Measurements from ENCODE around the gene CCDC148. TPM values are rescaled to one million over a fixed set of nuclear protein-coding genes. Genes with fewer than 3 reads are reported as not detected.

Gene CCDC148
- total RNA-seq, 1 experiment from 2014 or later = 3.2 TPM

- no peak for DNase-seq (ENCODE audit: low read depth in 1 of 2, low spot score in 2 of 2)
- no peak overlapping the region for H3K27ac ChIP-seq
- no peak overlapping the region for H3K4me3 ChIP-seq
- H3K27me3 ChIP-seq (replicated peaks) = no peaks in the 10 kb centered on the region
- no peaks in the 10 kb centered on the region; the same call in 1 of the 2 replicates for H3K9me3 ChIP-seq (replicated peaks)
- H3K4me1 ChIP-seq (replicated peaks) = no peaks in the 10 kb centered on the region
- H3K36me3 ChIP-seq = no peaks in the 10 kb centered on the region
Observed at GRCh38 chr2:158184556-158185343, 271.8 kb downstream of the CCDC148 start.

- H3K4me1 ChIP-seq (replicated peaks) = no peaks in the 10 kb centered on the region
- no peaks in the 10 kb centered on the region; the same call in 1 of the 2 replicates for H3K9me3 ChIP-seq (replicated peaks)
- no peaks in the 10 kb centered on the region for H3K36me3 ChIP-seq
- H3K27me3 ChIP-seq (replicated peaks) = no peaks in the 10 kb centered on the region
- no peak for DNase-seq (ENCODE audit: low read depth in 1 of 2, low spot score in 2 of 2)
- H3K4me3 ChIP-seq = no peak overlapping the region
- H3K27ac ChIP-seq = no peak overlapping the region
Observed at GRCh38 chr2:158184001-158184400, 272.6 kb downstream of the CCDC148 start.

GRCh38 chr2:158182676-158183295 lies 273.8 kb downstream of the CCDC148 start:
- Histone ChIP-seq H3K4me3 (no peak overlapping the region), H3K27ac (no peak overlapping the region), H3K9me3 (replicated peaks) (no peaks in the 10 kb centered on the region; the same call in 1 of the 2 replicates), H3K4me1 (replicated peaks) (no peaks in the 10 kb centered on the region), H3K27me3 (replicated peaks) (no peaks in the 10 kb centered on the region), H3K36me3 (no peaks in the 10 kb centered on the region)
- DNase-seq (ENCODE audit: low read depth in 1 of 2, low spot score in 2 of 2) = no peak

GRCh38 chr2:158181171-158181570 lies 275.4 kb downstream of the CCDC148 start:
- no peak for DNase-seq (ENCODE audit: low read depth in 1 of 2, low spot score in 2 of 2)
- Histone ChIP-seq H3K4me3 (no peak overlapping the region), H3K4me1 (replicated peaks) (no peaks in the 10 kb centered on the region), H3K27me3 (replicated peaks) (no peaks in the 10 kb centered on the region), H3K9me3 (replicated peaks) (no peaks in the 10 kb centered on the region), H3K27ac (no peak overlapping the region), H3K36me3 (no peaks in the 10 kb centered on the region)

GRCh38 chr2:158179660-158180059 lies 276.9 kb downstream of the CCDC148 start:
- Histone ChIP-seq H3K27ac (no peak overlapping the region), H3K4me1 (replicated peaks) (no peaks in the 10 kb centered on the region), H3K36me3 (no peaks in the 10 kb centered on the region), H3K9me3 (replicated peaks) (no peaks in the 10 kb centered on the region), H3K4me3 (no peak overlapping the region), H3K27me3 (replicated peaks) (no peaks in the 10 kb centered on the region)
- DNase-seq (ENCODE audit: low read depth in 1 of 2, low spot score in 2 of 2) = no peak

GRCh38 chr2:158178646-158179045 lies 277.9 kb downstream of the CCDC148 start:
- no peaks in the 10 kb centered on the region for H3K36me3 ChIP-seq
- DNase-seq (ENCODE audit: low read depth in 1 of 2, low spot score in 2 of 2) = no peak
- no peaks in the 10 kb centered on the region for H3K27me3 ChIP-seq (replicated peaks)
- no peak overlapping the region for H3K27ac ChIP-seq
- H3K9me3 ChIP-seq (replicated peaks) = no peaks in the 10 kb centered on the region
- no peaks in the 10 kb centered on the region for H3K4me1 ChIP-seq (replicated peaks)
- H3K4me3 ChIP-seq = no peak overlapping the region

- Histone ChIP-seq H3K36me3 (no peaks in the 10 kb centered on the region), H3K27me3 (replicated peaks) (no peaks in the 10 kb centered on the region; the same call in 1 of the 2 replicates), H3K9me3 (replicated peaks) (no peaks in the 10 kb centered on the region), H3K4me3 (no peak overlapping the region), H3K27ac (no peak overlapping the region), H3K4me1 (replicated peaks) (no peaks in the 10 kb centered on the region)
- no peak for DNase-seq (ENCODE audit: low read depth in 1 of 2, low spot score in 2 of 2)
Observed at GRCh38 chr2:158174956-158175355, 281.6 kb downstream of the CCDC148 start.

GRCh38 chr2:158174495-158174894 lies 282.1 kb downstream of the CCDC148 start:
- no peak overlapping the region for H3K27ac ChIP-seq
- H3K4me1 ChIP-seq (replicated peaks) = no peaks in the 10 kb centered on the region
- no peaks in the 10 kb centered on the region for H3K9me3 ChIP-seq (replicated peaks)
- no peaks in the 10 kb centered on the region for H3K36me3 ChIP-seq
- DNase-seq (ENCODE audit: low read depth in 1 of 2, low spot score in 2 of 2) = no peak
- H3K4me3 ChIP-seq = no peak overlapping the region
- no peaks in the 10 kb centered on the region; the same call in 1 of the 2 replicates for H3K27me3 ChIP-seq (replicated peaks)

GRCh38 chr2:158172719-158173118 lies 283.8 kb downstream of the CCDC148 start:
- H3K27me3 ChIP-seq (replicated peaks) = no peaks in the 10 kb centered on the region; the same call in 1 of the 2 replicates
- H3K27ac ChIP-seq = no peak overlapping the region
- H3K4me1 ChIP-seq (replicated peaks) = no peaks in the 10 kb centered on the region
- no peak for DNase-seq (ENCODE audit: low read depth in 1 of 2, low spot score in 2 of 2)
- no peak overlapping the region for H3K4me3 ChIP-seq
- H3K36me3 ChIP-seq = no peaks in the 10 kb centered on the region
- H3K9me3 ChIP-seq (replicated peaks) = no peaks in the 10 kb centered on the region

GRCh38 chr2:158154596-158154995 lies 302.0 kb downstream of the CCDC148 start:
- no peak overlapping the region for H3K27ac ChIP-seq
- H3K36me3 ChIP-seq = no peaks in the 10 kb centered on the region
- DNase-seq (ENCODE audit: low read depth in 1 of 2, low spot score in 2 of 2) = no peak
- H3K27me3 ChIP-seq (replicated peaks) = no peaks in the 10 kb centered on the region
- H3K9me3 ChIP-seq (replicated peaks) = no peaks in the 10 kb centered on the region
- H3K4me1 ChIP-seq (replicated peaks) = 0 out of 2 replicates have a peak, but pooled peaks cover 3% of the 10 kb centered on the region
- no peak overlapping the region for H3K4me3 ChIP-seq

- Histone ChIP-seq H3K27ac (no peak overlapping the region), H3K9me3 (replicated peaks) (no peaks in the 10 kb centered on the region), H3K36me3 (no peaks in the 10 kb centered on the region), H3K27me3 (replicated peaks) (no peaks in the 10 kb centered on the region), H3K4me3 (no peak overlapping the region), H3K4me1 (replicated peaks) (0 out of 2 replicates have a peak, but pooled peaks cover 3% of the 10 kb centered on the region)
- no peak for DNase-seq (ENCODE audit: low read depth in 1 of 2, low spot score in 2 of 2)
Observed at GRCh38 chr2:158153270-158154015, 303.1 kb downstream of the CCDC148 start.

- Histone ChIP-seq H3K27ac (no peak overlapping the region), H3K9me3 (replicated peaks) (no peaks in the 10 kb centered on the region), H3K4me1 (replicated peaks) (no peaks in the 10 kb centered on the region), H3K4me3 (no peak overlapping the region), H3K36me3 (no peaks in the 10 kb centered on the region), H3K27me3 (replicated peaks) (0 out of 2 replicates have a peak, but pooled peaks cover 2% of the 10 kb centered on the region)
- no peak for DNase-seq (ENCODE audit: low read depth in 1 of 2, low spot score in 2 of 2)
Observed at GRCh38 chr2:158144914-158145625, 311.5 kb downstream of the CCDC148 start.

- H3K27ac ChIP-seq = no peak overlapping the region
- no peaks in the 10 kb centered on the region for H3K36me3 ChIP-seq
- no peaks in the 10 kb centered on the region for H3K9me3 ChIP-seq (replicated peaks)
- no peak overlapping the region for H3K4me3 ChIP-seq
- H3K4me1 ChIP-seq (replicated peaks) = no peaks in the 10 kb centered on the region
- 0 out of 2 replicates have a peak, but pooled peaks cover 2% of the 10 kb centered on the region for H3K27me3 ChIP-seq (replicated peaks)
- no peak for DNase-seq (ENCODE audit: low read depth in 1 of 2, low spot score in 2 of 2)
Observed at GRCh38 chr2:158143703-158144360, 312.7 kb downstream of the CCDC148 start.

Data from SJSA1 (cell line).